ENCODE results near the gene CBLN1.

Gene CBLN1

DNA sequence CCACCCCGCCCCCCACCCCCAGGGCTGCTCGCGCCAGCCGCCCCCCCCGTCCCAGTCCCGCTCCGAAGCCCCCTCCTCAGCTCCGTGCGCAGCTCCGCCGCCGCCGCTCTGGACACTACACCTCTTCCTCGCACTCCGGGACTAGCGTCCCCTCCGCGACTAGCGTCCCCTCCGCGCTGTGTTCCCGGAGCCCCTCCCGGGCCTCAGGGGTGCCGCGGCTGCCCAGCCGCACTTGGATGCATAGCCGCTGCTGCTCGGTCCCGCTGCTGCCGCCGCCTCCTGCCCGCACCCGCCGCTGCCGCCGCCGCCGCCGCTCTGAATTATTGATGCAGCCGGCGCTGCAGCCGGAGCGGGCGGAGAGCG is at the start of gene CBLN1:
Gene CBLN1 (minus strand): TSS at position 359 of the 363 bp plus-strand sequence. CDS start 373 bp downstream, outside the sequence.
- DNase-seq, result no peak

DNA sequence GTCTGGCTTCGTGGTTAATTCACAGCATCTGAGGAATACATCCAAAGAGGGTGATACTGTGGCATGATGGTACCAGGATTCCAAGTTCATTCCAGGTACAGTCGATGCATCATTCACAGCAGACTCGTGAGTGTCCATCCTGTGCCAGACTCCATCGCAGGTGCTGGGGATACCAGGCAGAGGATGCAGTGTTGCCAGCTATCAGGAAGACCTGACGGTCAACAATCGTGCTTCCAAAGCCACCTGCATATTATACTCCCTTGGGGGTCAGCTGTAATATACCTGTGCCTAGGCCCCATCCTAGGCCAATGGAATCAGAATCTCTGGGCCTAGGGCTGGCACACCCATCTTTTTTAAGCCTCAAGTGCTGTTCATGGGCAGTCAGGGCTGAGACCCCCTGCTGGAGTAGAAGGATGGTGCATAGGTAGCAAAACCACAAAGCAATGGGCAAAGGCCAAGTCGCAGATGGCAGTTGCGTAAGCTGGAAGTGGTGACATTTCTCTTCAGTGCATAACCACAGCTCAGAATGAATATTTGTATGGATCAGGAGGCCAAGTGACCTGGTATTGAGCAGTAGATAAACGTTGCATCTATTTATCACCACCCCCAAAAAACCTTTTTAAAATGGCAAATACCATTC is 49.0 kb upstream of the CBLN1 start:
- no peak for DNase-seq

DNA sequence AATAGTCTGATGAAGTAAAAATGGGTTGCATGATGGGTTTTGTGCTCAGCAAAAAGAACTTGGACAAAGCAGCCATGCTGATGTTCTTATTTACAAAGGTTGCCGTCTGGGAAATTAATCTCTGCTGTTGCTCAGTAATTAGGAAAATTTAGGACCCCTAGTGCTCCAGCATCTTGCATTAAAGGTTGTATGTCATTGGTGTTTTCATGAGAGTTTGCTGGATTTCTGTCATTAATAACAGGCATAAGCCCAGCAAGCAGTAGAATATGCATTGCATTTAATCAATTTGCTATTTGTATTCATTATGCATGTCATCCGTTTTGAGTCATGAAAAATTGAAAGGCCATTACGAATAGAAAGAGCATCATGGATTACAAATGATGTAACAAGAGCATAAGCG is 46.7 kb upstream of the CBLN1 start:
- no peak for DNase-seq

DNA sequence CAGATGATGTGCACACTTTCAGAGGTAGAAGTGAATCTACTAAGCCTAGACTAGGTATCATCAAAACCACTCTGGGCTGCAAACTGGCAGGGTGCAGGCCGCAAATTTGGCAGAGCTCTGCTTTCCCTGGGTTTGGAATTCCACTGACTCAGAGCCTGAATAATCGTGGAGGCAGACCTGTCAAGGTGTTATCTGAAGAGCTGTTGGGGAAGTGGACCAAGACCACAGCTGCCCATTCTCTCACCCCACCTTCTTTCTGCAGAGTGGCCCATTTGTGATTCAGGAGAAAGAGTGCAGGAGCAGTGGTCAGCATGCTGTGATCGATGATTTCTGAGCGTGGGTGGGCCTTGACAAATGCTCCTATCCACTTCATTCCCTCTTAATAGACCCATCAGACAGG is 45.8 kb upstream of the CBLN1 start:
- no peak for DNase-seq

DNA sequence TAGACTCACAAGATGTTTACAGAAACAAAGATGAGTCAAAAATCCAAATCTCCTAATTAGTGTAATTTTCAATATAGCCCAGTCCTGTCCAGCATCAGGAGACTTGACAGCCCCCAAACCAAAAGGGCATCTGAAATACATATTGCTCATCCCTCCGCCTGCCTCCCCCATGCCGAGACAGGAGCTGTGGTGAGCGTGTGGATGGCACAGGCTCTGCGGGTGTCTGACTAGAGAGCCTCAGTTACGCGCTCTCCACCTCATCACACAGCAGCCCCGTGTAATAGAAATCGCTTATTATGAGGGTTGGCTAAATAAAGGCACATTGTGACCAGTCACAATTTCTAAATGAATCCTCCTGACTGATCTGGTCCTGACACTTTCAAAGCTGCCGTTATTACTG is 43.1 kb upstream of the CBLN1 start:
- DNase-seq, result no peak

DNA sequence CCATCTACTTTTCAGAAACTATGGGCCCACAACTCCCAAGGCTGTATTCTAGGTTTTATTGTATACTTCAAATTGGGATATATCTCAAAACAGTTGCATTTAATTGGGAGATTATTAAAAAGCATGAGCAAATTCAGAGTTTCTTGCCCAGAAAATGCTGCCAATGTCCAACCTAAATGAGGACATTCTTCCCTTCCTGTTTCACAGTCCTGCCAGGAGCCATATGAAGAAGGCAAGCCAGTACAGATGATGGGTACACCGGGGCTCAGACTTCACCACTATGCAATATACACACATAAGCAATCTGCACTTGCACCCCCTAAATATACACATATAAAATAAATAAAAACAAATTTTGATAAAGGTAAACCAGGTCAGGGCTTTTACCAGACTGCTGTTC is 34.0 kb upstream of the CBLN1 start:
- no peak for DNase-seq

DNA sequence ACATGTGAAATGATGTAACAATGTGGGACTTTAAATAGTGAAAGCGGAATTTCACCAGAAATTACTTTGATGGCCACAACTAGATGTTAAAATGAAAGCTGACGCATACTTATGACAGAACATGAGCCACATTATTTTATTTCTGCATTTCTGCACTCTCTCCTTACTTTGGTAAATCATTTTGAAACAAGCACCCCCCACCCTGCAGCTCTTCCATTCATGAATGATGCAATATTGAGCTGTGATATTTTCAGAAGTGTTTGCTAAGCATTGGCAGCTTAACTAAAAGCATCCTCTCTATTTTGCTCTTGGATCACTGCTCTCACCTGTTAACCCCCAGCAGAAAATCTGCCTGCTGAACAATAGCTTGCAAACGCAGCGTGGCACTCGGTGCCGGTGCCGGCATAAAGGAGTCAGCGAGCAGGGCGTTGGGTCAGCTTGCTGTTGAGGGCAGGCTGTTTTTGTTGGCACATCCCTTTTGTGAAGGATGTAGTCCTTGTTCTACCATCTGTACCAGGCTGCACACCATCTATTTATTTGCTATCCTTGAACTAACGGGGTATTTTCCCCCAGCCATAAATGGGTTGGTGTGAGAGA is 30.8 kb upstream of the CBLN1 start:
- DNase-seq, result no peak

DNA sequence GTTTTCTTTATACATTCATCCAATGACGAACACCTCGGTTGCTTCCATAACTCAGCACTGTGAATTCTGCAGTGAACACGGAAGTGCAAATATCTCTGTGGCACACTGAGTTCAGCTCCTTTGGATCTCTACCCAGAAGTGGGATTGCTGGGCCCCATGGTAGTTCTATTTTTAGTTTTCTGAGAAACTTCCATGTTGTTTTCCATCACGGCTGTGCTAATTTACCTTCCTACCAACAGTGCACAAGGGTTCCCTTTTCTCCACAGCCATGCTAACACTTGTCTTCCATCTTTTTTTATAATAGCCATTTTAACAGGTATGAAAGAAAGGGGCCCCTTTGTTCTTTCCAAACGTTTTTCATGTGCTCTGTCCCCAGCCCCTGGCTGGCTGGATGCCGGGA is 30.2 kb upstream of the CBLN1 start:
- no peak for DNase-seq

DNA sequence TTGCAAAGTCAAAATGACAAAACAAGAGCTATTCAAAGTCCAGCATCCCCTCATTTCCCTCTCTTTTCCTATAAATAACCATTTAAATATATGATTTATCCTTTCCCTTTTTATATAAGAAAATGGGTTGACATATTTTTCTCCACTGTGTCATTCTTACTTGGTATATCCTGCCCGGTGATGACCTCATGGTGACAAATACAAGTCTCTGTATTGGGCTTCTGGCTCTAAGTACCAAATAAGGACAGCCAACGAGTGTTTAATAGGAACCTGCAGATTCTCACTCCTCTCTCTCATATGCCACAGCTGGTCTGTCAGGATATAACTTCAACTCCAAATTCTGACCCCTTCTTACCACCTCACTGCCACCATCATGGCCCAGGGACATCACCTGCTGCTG is 25.5 kb upstream of the CBLN1 start:
- DNase-seq, result no peak

DNA sequence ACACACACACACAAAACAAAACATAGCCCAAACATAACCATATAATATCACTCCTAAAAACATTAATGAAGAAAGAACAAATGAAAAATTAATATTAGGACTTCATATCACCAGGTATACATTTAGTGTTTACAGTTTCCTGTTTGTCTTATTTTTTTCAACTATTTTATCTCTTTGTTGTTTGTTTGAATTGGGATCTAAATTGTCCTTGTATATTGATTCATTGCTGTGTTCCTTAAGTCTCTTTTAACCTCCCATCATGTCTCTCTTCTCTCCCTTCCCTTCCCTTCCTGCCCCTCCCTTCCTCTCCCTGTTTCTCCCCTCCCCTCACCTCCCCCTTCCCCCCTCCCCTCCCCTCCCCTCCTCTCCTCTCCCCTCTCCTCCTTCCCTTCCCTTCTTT is 23.8 kb upstream of the CBLN1 start:
- DNase-seq, result no peak

DNA sequence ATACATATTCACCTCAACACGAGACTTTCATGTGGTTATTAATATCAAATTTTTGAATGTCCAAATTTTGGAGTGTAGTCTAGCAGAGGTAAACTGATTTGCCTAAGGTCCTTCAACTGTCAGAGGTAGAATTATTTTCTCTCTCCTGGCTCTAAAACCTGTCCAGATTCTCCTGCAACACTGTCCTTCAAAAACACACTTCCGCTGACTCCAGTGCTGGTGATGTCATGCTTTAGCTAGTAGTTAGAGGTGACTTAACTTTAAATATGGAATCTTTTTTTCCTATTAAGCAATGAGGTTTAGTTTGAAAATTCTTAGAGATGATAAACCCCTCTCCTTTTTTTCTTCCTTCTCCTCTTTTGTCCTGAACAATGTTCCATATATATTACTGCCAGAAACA is 10.8 kb upstream of the CBLN1 start:
- DNase-seq, result no peak

DNA sequence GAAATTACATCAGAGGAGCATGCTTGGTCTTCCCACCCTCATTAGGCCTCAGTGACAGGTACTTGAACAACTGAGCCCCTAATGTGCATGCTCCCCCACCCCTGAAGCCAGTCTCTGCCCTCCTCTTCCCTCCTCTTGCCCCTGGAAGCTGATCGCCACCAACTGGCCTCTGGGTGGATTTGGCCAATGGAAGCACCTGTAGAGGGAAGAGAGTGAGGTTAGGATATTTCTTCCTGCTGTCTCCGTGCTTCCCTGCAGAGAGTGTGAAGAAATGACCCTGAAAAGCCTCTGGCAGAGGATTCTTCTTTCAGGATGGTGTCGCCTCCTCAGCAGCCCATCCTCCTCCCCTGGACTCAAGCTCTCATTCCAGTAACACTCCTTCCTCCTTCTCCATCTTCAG is 5.9 kb upstream of the CBLN1 start:
- DNase-seq, result no peak

DNA sequence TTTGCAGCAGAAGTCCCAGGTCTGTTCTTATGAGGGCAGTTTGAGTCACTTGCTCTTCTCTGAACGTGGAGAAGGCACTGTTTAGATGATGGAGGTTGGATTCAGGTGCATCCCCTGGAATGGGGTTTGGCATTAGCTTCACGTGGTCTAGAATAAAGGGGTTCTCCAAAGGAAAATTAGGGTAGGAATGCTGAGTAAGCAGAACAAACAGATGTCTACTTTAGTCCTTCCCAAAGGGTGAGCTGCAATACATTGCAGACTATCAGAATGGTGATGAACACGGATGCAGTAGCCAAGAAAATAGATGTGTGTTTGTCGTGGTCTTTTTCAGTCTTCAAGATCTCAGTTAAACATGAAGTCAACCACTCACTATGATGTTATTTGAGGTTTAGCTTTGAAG is 3.3 kb upstream of the CBLN1 start:
- DNase-seq, result no peak

DNA sequence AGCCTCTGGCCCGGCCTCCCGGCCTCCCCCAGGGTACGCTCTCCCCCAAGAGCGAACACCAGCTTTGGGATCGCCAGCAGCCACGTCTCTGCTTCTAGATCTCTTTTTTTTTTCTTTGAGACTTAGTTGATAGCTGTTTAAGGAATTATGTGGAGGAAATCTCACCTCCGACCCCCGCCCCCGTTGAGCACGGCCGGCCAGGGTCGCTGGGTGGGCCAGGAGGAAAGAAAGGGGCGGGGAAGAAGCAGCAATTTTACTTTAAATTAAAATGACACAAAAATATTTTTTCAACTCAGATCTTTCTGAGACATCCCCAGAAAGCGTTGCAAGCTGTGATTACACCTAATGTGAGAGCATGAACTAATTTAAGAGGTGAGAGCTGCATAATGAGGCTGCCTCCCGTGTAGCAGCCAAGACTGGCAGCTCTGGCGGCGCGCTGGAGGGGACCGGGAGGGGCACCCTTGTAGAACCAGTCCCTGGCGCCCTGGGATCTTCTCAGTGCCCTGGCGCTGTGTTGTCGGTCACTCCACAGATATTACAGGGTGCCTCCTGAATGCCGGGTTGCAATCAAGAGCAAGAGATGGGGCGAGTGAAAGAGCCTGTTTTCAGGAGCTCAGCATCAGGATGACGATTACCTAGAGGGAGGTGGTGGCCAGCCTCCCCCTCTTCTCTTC is 1.9 kb upstream of the CBLN1 start:
- no peak for DNase-seq

DNA sequence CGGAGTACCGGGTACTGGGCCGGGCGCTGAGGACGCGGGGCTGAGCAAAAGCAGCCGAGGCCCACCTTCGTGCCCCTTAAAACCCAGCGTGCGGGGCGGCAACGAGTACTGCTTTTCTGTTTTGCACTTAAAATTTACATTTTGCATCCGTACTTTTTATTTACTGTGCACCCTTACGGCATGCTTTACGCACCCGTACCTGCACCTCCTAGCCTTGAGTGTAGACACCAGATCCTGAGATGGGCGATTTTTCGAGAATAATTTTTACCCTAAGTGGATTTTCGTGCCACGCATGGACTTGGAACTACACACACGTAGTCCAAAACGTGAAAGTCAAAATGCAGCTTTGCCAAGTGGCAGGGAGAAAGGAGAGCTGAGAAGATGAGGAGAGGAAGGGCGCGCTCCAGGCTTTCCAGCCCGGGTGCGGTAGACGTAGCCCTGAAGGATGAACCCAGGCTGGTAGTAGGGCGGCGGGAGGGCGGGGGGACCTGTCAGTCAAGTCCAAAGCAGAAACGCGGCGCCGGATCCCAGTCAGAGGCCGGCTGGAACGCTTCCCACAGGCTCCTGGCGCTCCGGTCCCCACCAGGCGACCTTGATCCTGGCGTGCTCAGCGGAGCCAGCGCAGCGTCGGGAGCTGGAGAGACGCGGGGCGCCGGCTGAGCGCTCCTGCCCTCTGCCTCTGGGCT is 1.2 kb upstream of the CBLN1 start:
- DNase-seq, result no peak

DNA sequence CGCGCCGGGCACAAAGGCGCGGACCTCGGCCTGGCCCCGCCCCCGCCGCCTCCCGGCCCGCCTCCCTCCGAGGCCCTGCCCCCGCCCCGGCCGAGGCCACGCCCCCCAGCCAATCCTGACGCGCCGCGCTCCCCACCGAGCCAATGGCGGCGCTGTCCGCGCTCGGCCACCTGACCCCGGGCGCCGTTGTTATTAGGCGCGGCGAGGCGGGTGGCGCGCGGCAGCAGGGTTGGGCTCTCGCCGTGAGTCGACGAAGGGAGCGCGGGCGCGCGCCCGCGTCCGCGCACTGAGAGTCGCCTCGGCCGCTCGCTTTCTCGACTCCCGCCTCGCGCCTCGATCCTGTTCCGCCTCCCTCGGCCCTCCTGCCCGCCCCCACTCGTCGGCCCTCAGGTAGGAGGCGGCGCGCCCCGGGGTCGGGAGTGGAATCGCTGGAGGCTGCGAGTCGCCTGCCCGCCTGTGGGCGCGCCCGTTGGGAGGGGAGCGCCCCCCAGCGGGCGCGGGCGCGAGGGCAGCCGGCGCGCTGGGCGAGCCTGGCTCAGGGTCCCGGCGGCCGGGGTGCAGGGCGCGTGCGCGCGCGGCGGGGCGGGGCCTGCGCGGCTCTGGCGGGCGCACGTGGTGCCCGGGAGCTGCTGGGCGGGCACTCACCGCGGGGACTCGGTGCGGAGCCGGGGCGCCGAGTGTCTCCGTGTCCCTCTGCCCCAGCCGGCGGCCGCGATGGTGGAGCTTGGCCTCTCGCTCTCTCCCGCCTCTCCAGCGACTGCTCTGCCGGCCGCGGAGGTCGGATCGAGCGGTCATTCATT is 405 bp upstream of the CBLN1 start:
- peak; percentile 60 to 75 for DNase-seq

DNA sequence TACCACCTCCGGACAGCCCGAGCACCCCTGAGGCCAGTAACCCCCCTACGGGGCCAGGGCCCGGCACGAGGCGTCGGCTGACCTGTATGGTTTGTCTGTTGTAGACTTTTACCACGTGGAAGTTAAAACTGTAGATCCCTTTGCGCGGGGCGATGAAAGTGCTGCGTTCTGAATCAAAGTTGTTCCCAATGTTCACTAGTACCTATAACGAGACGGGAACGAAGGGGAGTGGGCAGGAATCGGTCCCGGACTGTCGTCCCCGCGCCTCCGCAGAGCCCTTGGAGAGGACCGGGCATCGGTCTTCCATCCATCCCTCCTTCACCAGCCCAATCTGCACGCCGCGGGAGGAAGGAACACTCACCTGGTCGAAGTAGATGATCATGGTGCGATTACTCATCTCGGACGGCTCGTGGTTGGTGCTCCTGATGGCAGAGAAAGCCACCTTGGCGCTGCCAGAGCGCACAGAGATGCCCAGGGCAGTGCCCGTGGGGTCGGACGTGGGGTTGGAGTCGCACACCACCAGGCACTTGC is 732 bp downstream of the CBLN1 start:
- no peak for DNase-seq

DNA sequence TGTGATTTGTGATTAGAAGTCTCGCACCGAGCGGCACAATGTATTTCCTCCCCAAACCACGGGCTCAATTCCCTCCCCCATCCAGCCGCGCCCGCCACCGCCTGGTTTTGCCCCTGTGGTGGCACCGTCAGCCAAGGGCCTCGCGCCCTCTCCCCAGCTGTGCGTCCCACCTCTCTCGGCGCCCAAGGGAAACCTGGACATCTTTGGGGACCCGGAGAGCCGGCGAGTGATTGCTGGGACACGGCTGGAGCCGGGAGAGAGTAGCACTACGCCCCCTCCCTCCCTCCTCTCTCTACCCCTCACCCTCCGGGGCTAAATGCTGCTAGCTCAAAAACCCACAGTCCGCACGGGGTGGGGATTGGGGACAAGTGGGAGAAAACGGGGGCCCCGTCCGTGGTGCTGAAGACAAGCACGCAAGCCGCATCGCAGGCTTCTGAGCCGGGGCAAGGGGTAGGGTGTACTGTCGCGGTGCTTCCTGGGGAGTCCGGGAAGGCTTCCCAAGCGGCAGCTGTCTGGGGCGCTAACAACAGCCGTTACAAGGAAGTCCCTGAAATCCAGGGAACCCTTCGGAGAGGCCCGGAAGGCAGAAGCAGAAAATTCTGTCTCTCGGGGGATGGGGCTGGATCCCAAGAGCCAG is 1.4 kb downstream of the CBLN1 start:
- DNase-seq, result no peak

DNA sequence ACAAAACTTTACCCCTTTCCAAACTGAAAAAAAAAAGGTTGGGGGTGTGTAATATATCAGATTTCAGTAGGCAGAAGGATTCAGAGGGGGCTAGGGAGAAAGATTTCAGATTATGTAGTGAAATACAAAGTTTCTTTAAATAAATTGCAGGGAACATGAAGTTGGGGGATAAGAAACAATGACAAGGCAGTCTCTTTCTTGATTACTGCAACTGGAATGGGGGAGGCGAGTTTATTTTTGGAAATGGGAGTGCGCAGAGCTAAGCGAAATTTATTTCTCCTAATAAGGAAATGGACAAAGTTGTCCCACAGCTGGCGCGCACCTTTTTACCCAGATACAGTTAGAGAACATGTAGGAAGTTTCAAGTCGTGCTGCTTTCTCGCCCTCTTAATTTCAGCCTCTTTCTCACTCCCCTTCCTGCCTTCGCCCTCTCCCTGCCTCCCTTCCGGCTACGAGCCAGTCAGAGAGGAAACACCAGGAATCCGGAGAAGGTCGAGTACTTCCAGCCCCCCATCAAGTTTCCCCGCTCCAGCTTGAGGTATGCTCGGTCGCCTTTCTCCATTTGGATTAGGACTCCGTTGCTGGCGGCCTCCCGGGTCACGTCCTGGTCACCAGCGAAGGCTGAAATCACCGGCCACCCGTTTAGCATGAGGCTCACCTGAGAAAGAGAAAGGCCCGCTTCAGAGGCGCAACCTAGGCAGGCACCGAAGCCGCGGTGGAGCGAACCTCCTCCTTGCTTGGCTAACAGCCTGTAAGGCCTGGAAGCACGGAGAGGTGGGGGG is 2.5 kb downstream of the CBLN1 start:
- DNase-seq, result no peak

DNA sequence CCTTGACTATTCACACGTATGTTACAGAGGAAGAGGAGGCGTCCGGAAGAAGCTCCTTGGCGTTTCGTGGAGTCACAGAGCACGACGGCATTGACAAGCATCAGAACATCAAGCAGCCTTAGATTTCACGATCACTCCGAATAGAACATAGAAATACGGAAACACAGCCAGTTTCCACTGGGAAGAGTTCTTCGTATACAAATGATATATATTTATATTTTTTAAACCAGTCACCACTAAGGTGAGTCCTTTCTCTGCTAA is 3.1 kb downstream of the CBLN1 start:
- no peak for DNase-seq

DNA sequence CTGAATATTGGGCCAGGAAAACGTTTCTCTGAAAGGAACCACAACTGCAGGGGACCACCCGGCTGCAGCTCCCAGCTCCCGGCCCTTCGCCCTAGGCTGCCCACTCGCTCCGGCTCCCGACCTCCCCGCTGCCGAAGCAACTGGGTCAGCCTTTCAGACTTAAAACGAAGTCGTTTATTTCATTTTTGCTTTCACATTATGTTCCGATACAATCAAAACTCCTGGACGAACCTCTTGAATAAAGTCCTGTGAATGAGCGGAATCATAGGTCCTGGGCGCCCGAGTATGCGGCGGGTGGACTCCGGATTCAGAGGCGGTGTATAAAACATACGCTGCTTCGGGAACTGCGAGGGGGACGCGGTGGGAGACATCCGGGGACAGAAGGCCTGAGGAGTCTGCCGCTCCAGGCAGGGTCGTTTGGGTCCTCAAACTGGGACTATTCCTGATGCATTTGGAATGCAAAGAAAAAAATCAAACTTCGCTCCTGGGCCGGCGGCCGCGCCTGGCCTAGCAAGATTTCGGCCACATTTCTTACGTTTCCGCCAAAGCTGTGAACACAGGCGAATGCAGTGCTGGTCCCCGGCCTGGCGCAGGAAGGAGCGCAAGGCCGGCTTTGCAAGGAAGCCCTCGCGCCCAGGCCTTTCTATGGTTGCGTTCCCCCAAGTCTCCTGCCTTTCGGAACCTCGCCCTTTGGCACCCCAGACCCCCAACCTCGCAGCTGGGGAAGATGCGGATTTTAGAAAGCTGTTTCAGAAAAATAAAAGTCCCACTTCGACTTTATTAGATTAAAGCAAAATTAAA is 3.7 kb downstream of the CBLN1 start:
- no peak for DNase-seq
